HUES6 (cell line): Measurements from ENCODE around the gene EPHA4.

Experiments
- H3K27ac ChIP-seq: 2 replicates; pipeline ENCODE4 v1.7.0; 2013; ENCODE audit warnings: low read depth, mild to moderate bottlenecking, low read length, inconsistent platforms
- H3K27me3 ChIP-seq: 2 replicates; pipeline ENCODE4 v1.6.1; 2013; ENCODE audit warnings: low read length; ENCODE audit not compliant: control insufficient read depth, insufficient read depth
- H3K36me3 ChIP-seq: 2 replicates; pipeline ENCODE4 v1.6.1; 2013; ENCODE audit warnings: low read length; ENCODE audit not compliant: control insufficient read depth, insufficient read depth
- H3K4me1 ChIP-seq: 2 replicates; pipeline ENCODE4 v1.6.1; 2013; ENCODE audit warnings: low read length; ENCODE audit not compliant: control insufficient read depth, insufficient read depth
- H3K4me3 ChIP-seq: 2 replicates; pipeline ENCODE4 v1.5.1; 2013; ENCODE audit warnings: low read depth, low read length
- H3K9ac ChIP-seq: one replicate; pipeline ENCODE4 v1.6.1; 2013; ENCODE audit warnings: mild to moderate bottlenecking, low read length
- H3K9me3 ChIP-seq: 2 replicates; pipeline ENCODE4 v1.6.1; 2013; ENCODE audit warnings: low read depth, low read length; ENCODE audit not compliant: control insufficient read depth, insufficient read depth

Gene EPHA4

GRCh38 chr2:221473451-221473850, 98.7 kb downstream of the EPHA4 start:
- no peak overlapping the region for H3K4me3 ChIP-seq
- H3K36me3 ChIP-seq = no peaks in the 10 kb centered on the region
- H3K27me3 ChIP-seq = peaks cover 18% of the 10 kb centered on the region
- no peaks in the 10 kb centered on the region for H3K9me3 ChIP-seq
- peaks cover 11% of the 10 kb centered on the region for H3K4me1 ChIP-seq
- no peak overlapping the region for H3K9ac ChIP-seq
- no peak overlapping the region for H3K27ac ChIP-seq

- H3K4me3 ChIP-seq = no peak overlapping the region
- H3K27ac ChIP-seq = no peak overlapping the region
- peaks cover 35% of the 10 kb centered on the region for H3K27me3 ChIP-seq
- H3K9ac ChIP-seq = no peak overlapping the region
- H3K9me3 ChIP-seq = no peaks in the 10 kb centered on the region
- H3K36me3 ChIP-seq = no peaks in the 10 kb centered on the region
- H3K4me1 ChIP-seq = peaks cover 15% of the 10 kb centered on the region
These were observed 103.8 kb downstream of the EPHA4 start for GRCh38 chr2:221468317-221468716.

GRCh38 chr2:221467610-221468009, 104.5 kb downstream of the EPHA4 start:
- Histone ChIP-seq H3K9me3 (no peaks in the 10 kb centered on the region), H3K9ac (no peak overlapping the region), H3K4me3 (no peak overlapping the region), H3K4me1 (peaks cover 15% of the 10 kb centered on the region), H3K36me3 (no peaks in the 10 kb centered on the region), H3K27me3 (peaks cover 35% of the 10 kb centered on the region), H3K27ac (no peak overlapping the region)

GRCh38 chr2:221466744-221467143, 105.4 kb downstream of the EPHA4 start:
- Histone ChIP-seq H3K9me3 (no peaks in the 10 kb centered on the region), H3K27ac (no peak overlapping the region), H3K36me3 (no peaks in the 10 kb centered on the region), H3K4me3 (no peak overlapping the region), H3K4me1 (peaks cover 15% of the 10 kb centered on the region), H3K9ac (no peak overlapping the region), H3K27me3 (peaks cover 35% of the 10 kb centered on the region)

- no peaks in the 10 kb centered on the region for H3K9me3 ChIP-seq
- peaks cover 35% of the 10 kb centered on the region for H3K27me3 ChIP-seq
- H3K4me3 ChIP-seq = no peak overlapping the region
- H3K4me1 ChIP-seq = peaks cover 15% of the 10 kb centered on the region
- H3K9ac ChIP-seq = no peak overlapping the region
- H3K27ac ChIP-seq = no peak overlapping the region
- H3K36me3 ChIP-seq = no peaks in the 10 kb centered on the region
These were observed 106.3 kb downstream of the EPHA4 start for GRCh38 chr2:221465776-221466175.

- Histone ChIP-seq H3K9ac (no peak overlapping the region), H3K4me1 (peaks cover 15% of the 10 kb centered on the region), H3K27me3 (peaks cover 32% of the 10 kb centered on the region), H3K27ac (no peak overlapping the region), H3K9me3 (no peaks in the 10 kb centered on the region), H3K4me3 (no peak overlapping the region), H3K36me3 (no peaks in the 10 kb centered on the region)
These were observed 107.1 kb downstream of the EPHA4 start for GRCh38 chr2:221464971-221465370.

GRCh38 chr2:221463241-221463896, 108.7 kb downstream of the EPHA4 start:
- H3K9ac ChIP-seq = no peak overlapping the region
- peaks cover 10% of the 10 kb centered on the region for H3K4me1 ChIP-seq
- H3K4me3 ChIP-seq = no peak overlapping the region
- H3K36me3 ChIP-seq = no peaks in the 10 kb centered on the region
- no peaks in the 10 kb centered on the region for H3K9me3 ChIP-seq
- H3K27me3 ChIP-seq = peaks cover 17% of the 10 kb centered on the region; the same call in 1 of the 2 replicates
- no peak overlapping the region for H3K27ac ChIP-seq

- no peak overlapping the region for H3K4me3 ChIP-seq
- no peaks in the 10 kb centered on the region for H3K36me3 ChIP-seq
- peaks cover 9% of the 10 kb centered on the region; the same call in 1 of the 2 replicates for H3K27me3 ChIP-seq
- no peak overlapping the region for H3K9ac ChIP-seq
- H3K27ac ChIP-seq = no peak overlapping the region
- H3K4me1 ChIP-seq = peaks cover 3% of the 10 kb centered on the region
- H3K9me3 ChIP-seq = no peaks in the 10 kb centered on the region
These were observed 110.2 kb downstream of the EPHA4 start for GRCh38 chr2:221461901-221462300.

GRCh38 chr2:221460136-221460535, 112.0 kb downstream of the EPHA4 start:
- H3K27me3 ChIP-seq = no peaks in the 10 kb centered on the region
- H3K9me3 ChIP-seq = no peaks in the 10 kb centered on the region
- H3K36me3 ChIP-seq = no peaks in the 10 kb centered on the region
- H3K27ac ChIP-seq = no peak overlapping the region
- H3K9ac ChIP-seq = no peak overlapping the region
- no peak overlapping the region for H3K4me3 ChIP-seq
- H3K4me1 ChIP-seq = peaks cover 14% of the 10 kb centered on the region

- Histone ChIP-seq H3K9me3 (no peaks in the 10 kb centered on the region), H3K36me3 (no peaks in the 10 kb centered on the region), H3K27ac (no peak overlapping the region), H3K4me1 (peaks cover 23% of the 10 kb centered on the region), H3K4me3 (no peak overlapping the region), H3K9ac (no peak overlapping the region), H3K27me3 (no peaks in the 10 kb centered on the region)
These were observed 113.5 kb downstream of the EPHA4 start for GRCh38 chr2:221458578-221458977.

- H3K27me3 ChIP-seq = no peaks in the 10 kb centered on the region
- H3K4me3 ChIP-seq = no peak overlapping the region
- peaks cover 23% of the 10 kb centered on the region for H3K4me1 ChIP-seq
- no peak overlapping the region for H3K27ac ChIP-seq
- no peak overlapping the region for H3K9ac ChIP-seq
- H3K9me3 ChIP-seq = no peaks in the 10 kb centered on the region
- H3K36me3 ChIP-seq = no peaks in the 10 kb centered on the region
These were observed 116.9 kb downstream of the EPHA4 start for GRCh38 chr2:221455214-221455613.
